ENCODE data around the gene DOCK6. TPM values are rescaled to one million over a fixed set of nuclear protein-coding genes. Genes with fewer than 3 reads are reported as not detected.

The DOCK6 gene
- total and polyA plus RNA-seq, 10 of the 15 experiments (the other 5 are each of a cell fraction or from before 2014, with no cell fraction given) = 0.76 to 24.8 (median 4.7) TPM

DNA sequence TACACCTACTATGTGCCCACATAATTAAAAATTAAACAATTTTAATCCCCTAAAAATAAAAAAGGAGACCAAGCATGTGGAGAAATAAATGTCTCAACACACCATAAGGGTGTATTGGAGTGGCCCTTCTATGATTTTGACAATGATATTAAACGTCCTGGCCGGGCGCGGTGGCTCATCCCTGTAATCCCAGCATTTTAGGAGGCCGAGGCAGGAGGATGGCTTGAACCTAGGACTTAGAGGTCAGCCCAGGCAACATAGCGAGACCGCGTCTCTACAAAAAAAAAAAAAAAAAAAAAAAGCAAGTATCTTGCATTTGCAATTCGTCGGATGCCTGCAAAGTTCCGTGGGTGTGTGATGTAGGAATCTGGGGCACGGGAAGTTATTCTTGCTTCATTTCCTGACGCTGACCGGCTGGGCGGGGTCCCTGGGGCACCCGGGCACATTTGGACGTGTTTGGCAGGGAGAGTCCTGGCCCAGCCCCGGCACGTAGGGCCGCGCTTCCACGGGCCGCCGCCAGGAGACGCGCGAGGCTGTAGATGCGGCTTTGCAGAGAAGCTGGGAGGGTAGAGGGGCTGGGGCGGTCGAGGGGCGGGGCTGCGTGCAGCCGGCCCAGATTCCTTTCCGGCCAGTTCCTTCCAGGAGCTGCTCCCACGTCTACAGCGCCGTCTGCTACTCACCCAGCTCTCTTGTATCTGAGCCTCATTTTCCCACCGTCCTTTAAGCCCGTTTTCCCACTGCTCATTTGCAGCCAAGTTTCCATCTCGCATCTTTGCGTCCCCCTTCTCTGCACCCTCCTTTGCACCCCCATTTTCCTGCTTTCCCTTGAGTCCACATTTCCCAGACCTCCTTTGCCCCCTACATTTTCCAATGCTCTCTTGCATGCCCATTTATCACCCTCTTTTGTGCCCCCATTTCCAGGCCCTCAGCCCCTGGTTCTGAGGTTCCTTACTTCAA is 31.4 kb upstream of the DOCK6 start (continued):
- TF ChIP-seq POLR2AphosphoS5 (IDR thresholded peaks at IDR 0.05; ENCODE audit: low read length) (no peak), MEF2B (IDR thresholded peaks at IDR 0.05; ENCODE audit: partially characterized antibody, poor library complexity, severe bottlenecking) (peak; percentile 23), ZNF24 (IDR thresholded peaks at IDR 0.05) (0 out of 2 replicates have a peak, but pooled peaks have one; percentile 31), RUNX3 (IDR thresholded peaks at IDR 0.05; ENCODE audit: low read length) (peak; percentile 31; the same call in 1 of the 2 replicates), SPI1 (IDR thresholded peaks at IDR 0.05; ENCODE audit: borderline replicate concordance, insufficient read depth, low read depth, low read length) (no peak), BHLHE40 (IDR thresholded peaks at IDR 0.05; ENCODE audit: borderline replicate concordance in 1 of 2, low read depth in 2 of 2, low read length in 1 of 2) (peak; percentile 44 to 70; a peak in 3 of 4 replicates), YY1 (IDR thresholded peaks at IDR 0.05; ENCODE audit: low read depth, low read length) (peak; percentile 81)

DNA sequence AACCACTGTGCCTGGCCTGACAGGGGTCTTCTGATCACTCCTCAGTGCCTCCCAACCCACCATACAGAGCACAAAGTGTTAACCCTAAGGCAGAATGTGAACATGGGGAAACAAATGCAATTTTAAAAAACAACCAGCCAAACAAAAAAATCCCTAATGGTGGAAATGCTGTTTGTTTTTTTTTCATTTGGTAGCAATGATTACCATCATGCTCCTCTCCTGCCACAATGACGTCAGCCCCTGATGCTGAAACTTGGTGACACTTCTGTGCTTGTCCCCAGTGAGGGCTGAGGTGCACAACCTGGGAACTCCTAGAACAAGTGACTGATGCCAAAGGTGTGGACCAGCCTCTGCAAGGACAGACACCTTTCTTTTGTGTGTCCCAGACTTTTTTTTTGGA is 29.7 kb upstream of the DOCK6 start:
- SMC1A ChIA-PET (ENCODE audit: uncharacterized antibody, unreplicated experiment) = interaction anchor here (1.4 to 4.1 kb wide), 2 partner anchors 83 to 89 kb away, joined by 3 to 40 read pairs; partner anchors contain the start of gene SWSAP1
- Histone ChIP-seq H3K9me3 (replicated peaks; ENCODE audit: control insufficient read depth, insufficient read depth, low read length) (no peaks in the 10 kb centered on the region), H3K9ac (ENCODE audit: control insufficient read depth, insufficient read depth, low read length) (no peak overlapping the region), H3K4me2 (ENCODE audit: control insufficient read depth, insufficient read depth) (no peak overlapping the region), H3K4me3 (no peak overlapping the region), H3K36me3 (ENCODE audit: control insufficient read depth in 2 of 2, insufficient read depth in 2 of 2, low read length in 1 of 2) (no peaks in the 10 kb centered on the region), H4K20me1 (ENCODE audit: control insufficient read depth, insufficient read depth) (no peaks in the 10 kb centered on the region), H3K79me2 (ENCODE audit: control insufficient read depth, insufficient read depth, low read length) (no peaks in the 10 kb centered on the region), H3K4me1 (ENCODE audit: control insufficient read depth, insufficient read depth, low read length) (peaks cover 7% of the 10 kb centered on the region), H2AFZ (ENCODE audit: control insufficient read depth, low read depth, low read length) (no peak overlapping the region; the same call in 1 of the 2 replicates), H3K27me3 (replicated peaks in 1 of 2; ENCODE audit: control insufficient read depth in 2 of 2, insufficient read depth in 2 of 2, low read length in 1 of 2) (no peaks in the 10 kb centered on the region), H3K27ac (ENCODE audit: control insufficient read depth, insufficient read depth) (no peak overlapping the region)
- FAIRE-seq (no peak), ATAC-seq (peak; percentile 56), DNase-seq (ENCODE audit: low read depth, low spot score) (no peak)
- CTCF ChIA-PET = interaction anchor here (0.7 to 5.2 kb wide), 7 partner anchors 49 to 398 kb away, joined by 3 to 51 read pairs (median 3); partner anchors contain the start of genes EPOR and SWSAP1
- intact Hi-C loops (cut with micrococcal nuclease; ENCODE audit: unreplicated experiment) = loop anchor here (2.0 to 5.0 kb wide), 3 partner anchors 89 to 191 kb away; partner anchors contain the start of genes ODAD3 and PRKCSH
- in situ Hi-C loops (cut with MboI) = loop anchor here (10.0 kb wide), 1 partner anchor 183 kb away; no protein-coding TSS in a partner anchor
- POLR2A ChIA-PET = interaction anchor here (0.6 kb wide), 1 partner anchor 162 kb away, joined by 3 read pairs; no protein-coding TSS in a partner anchor
- BruUV-seq (replicated peaks) = no TSS peak
- RAD21 ChIA-PET (ENCODE audit: unreplicated experiment) = interaction anchor here (0.6 to 1.7 kb wide), 4 partner anchors 89 to 190 kb away, joined by 3 to 5 read pairs (median 4); no protein-coding TSS in a partner anchor
- WGBS (ENCODE audit: insufficient coverage, insufficient replicate concordance, low lambda C conversion rate, missing lambda C conversion rate) = 0% methylated on average over 1 of the region's 1 CpG
- TF ChIP-seq ZSCAN29 (IDR thresholded peaks at IDR 0.05) (no peak), NR2C2 (IDR thresholded peaks at IDR 0.05; ENCODE audit: borderline replicate concordance, control insufficient read depth, insufficient read length, low read depth) (no peak), ATF7 (IDR thresholded peaks at IDR 0.05; ENCODE audit: low read depth) (peak; percentile 89), SREBF1 (IDR thresholded peaks at IDR 0.05; ENCODE audit: low read length) (no peak), IRF4 (IDR thresholded peaks at IDR 0.05; ENCODE audit: low read depth, low read length) (no peak), EZH2 (IDR thresholded peaks at IDR 0.05; ENCODE audit: borderline replicate concordance, control insufficient read depth, low read depth, low read length) (no peak), DPF2 (IDR thresholded peaks at IDR 0.05) (0 out of 2 replicates have a peak, but pooled peaks have one; percentile 4)
- TF ChIP-seq, protein P1, sequence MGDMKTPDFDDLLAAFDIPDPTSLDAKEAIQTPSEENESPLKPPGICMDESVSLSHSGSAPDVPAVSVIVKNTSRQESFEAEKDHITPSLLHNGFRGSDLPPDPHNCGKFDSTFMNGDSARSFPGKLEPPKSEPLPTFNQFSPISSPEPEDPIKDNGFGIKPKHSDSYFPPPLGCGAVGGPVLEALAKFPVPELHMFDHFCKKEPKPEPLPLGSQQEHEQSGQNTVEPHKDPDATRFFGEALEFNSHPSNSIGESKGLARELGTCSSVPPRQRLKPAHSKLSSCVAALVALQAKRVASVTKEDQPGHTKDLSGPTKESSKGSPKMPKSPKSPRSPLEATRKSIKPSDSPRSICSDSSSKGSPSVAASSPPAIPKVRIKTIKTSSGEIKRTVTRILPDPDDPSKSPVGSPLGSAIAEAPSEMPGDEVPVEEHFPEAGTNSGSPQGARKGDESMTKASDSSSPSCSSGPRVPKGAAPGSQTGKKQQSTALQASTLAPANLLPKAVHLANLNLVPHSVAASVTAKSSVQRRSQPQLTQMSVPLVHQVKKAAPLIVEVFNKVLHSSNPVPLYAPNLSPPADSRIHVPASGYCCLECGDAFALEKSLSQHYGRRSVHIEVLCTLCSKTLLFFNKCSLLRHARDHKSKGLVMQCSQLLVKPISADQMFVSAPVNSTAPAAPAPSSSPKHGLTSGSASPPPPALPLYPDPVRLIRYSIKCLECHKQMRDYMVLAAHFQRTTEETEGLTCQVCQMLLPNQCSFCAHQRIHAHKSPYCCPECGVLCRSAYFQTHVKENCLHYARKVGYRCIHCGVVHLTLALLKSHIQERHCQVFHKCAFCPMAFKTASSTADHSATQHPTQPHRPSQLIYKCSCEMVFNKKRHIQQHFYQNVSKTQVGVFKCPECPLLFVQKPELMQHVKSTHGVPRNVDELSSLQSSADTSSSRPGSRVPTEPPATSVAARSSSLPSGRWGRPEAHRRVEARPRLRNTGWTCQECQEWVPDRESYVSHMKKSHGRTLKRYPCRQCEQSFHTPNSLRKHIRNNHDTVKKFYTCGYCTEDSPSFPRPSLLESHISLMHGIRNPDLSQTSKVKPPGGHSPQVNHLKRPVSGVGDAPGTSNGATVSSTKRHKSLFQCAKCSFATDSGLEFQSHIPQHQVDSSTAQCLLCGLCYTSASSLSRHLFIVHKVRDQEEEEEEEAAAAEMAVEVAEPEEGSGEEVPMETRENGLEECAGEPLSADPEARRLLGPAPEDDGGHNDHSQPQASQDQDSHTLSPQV (IDR thresholded peaks at IDR 0.05) = no peak
- TF ChIP-seq, protein P2, sequence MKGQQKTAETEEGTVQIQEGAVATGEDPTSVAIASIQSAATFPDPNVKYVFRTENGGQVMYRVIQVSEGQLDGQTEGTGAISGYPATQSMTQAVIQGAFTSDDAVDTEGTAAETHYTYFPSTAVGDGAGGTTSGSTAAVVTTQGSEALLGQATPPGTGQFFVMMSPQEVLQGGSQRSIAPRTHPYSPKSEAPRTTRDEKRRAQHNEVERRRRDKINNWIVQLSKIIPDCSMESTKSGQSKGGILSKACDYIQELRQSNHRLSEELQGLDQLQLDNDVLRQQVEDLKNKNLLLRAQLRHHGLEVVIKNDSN (IDR thresholded peaks at IDR 0.05; ENCODE audit: borderline replicate concordance, extremely low read length, insufficient read depth, low read depth, low read length) = no peak
